Nephron progenitor cell (in vitro differentiated cells): ENCODE results near the gene PGM5.
"Not testable (repeated sequence)": the region's sequence is repeated elsewhere in the genome, so short reads cannot be mapped to it uniquely, and the experiment has no call there.

Experiments used
- DNase-seq: peaks from one replicate; pipeline ENCODE4 v3.0.0; 2021
- H3K27ac Mint-ChIP-seq: 2 replicates; pipeline ENCODE4 v1.8.0; 2021; ENCODE audit warnings: mild to moderate bottlenecking, moderate library complexity, mixed read lengths
- H3K27me3 Mint-ChIP-seq: 2 replicates; pipeline ENCODE4 v1.8.0; 2021; ENCODE audit warnings: mild to moderate bottlenecking, low read depth, mixed read lengths; ENCODE audit not compliant: poor library complexity
- H3K36me3 Mint-ChIP-seq: 2 replicates; pipeline ENCODE4 v1.8.0; 2021; ENCODE audit warnings: low read depth, mixed read lengths
- H3K4me1 Mint-ChIP-seq: 2 replicates; pipeline ENCODE4 v1.8.0; 2021; ENCODE audit warnings: mixed read lengths
- H3K4me3 Mint-ChIP-seq: 2 replicates; pipeline ENCODE4 v1.8.0; 2021; ENCODE audit warnings: mild to moderate bottlenecking, moderate library complexity, mixed read lengths
- H3K9me3 Mint-ChIP-seq: 2 replicates; pipeline ENCODE4 v1.8.0; 2021; ENCODE audit warnings: mild to moderate bottlenecking, moderate library complexity, mixed read lengths
- CTCF ChIP-seq: fragments of 200-600 bp; sonication (generic); IDR thresholded peaks from 2 replicates; pipeline ENCODE4 v1.5.0; 2021; ENCODE audit warnings: antibody characterized with exemption

The PGM5 gene

GRCh38 chr9:68397095-68397423 is 40.6 kb downstream of the PGM5 start:
- not testable (repeated sequence) for H3K36me3 Mint-ChIP-seq, H3K4me1 Mint-ChIP-seq, H3K4me3 Mint-ChIP-seq, H3K9me3 Mint-ChIP-seq, H3K27ac Mint-ChIP-seq, DNase-seq
- peaks cover 10% of the 10 kb centered on the region for H3K27me3 Mint-ChIP-seq

- peaks cover 10% of the 10 kb centered on the region for H3K27me3 Mint-ChIP-seq
- not testable (repeated sequence) for DNase-seq, H3K4me3 Mint-ChIP-seq, H3K4me1 Mint-ChIP-seq, H3K9me3 Mint-ChIP-seq, H3K27ac Mint-ChIP-seq, H3K36me3 Mint-ChIP-seq
Measured at GRCh38 chr9:68397796-68398195, 41.4 kb downstream of the PGM5 start.

- H3K27me3 Mint-ChIP-seq, result peaks cover 10% of the 10 kb centered on the region
- H3K4me1 Mint-ChIP-seq, H3K9me3 Mint-ChIP-seq, DNase-seq, H3K36me3 Mint-ChIP-seq, H3K4me3 Mint-ChIP-seq, H3K27ac Mint-ChIP-seq: not testable (repeated sequence)
Measured at GRCh38 chr9:68398324-68398723, 41.9 kb downstream of the PGM5 start.

- H3K9me3 Mint-ChIP-seq, H3K36me3 Mint-ChIP-seq, H3K27me3 Mint-ChIP-seq, H3K4me3 Mint-ChIP-seq, H3K27ac Mint-ChIP-seq, H3K4me1 Mint-ChIP-seq, DNase-seq: not testable (repeated sequence)
Measured at GRCh38 chr9:68404421-68405185, 48.2 kb downstream of the PGM5 start.

- H3K36me3 Mint-ChIP-seq, H3K27me3 Mint-ChIP-seq, H3K9me3 Mint-ChIP-seq, H3K4me3 Mint-ChIP-seq, DNase-seq, H3K27ac Mint-ChIP-seq: not testable (repeated sequence)
- H3K4me1 Mint-ChIP-seq, result peaks cover 12% of the 10 kb centered on the region
Measured at GRCh38 chr9:68411865-68412264, 55.5 kb downstream of the PGM5 start.

GRCh38 chr9:68412754-68413153 is 56.3 kb downstream of the PGM5 start:
- not testable (repeated sequence) for H3K4me3 Mint-ChIP-seq, DNase-seq, H3K9me3 Mint-ChIP-seq, H3K36me3 Mint-ChIP-seq, H3K27ac Mint-ChIP-seq, H3K27me3 Mint-ChIP-seq
- H3K4me1 Mint-ChIP-seq, result peaks cover 19% of the 10 kb centered on the region

GRCh38 chr9:68415065-68415464 is 58.7 kb downstream of the PGM5 start:
- peaks cover 40% of the 10 kb centered on the region for H3K4me1 Mint-ChIP-seq
- H3K4me3 Mint-ChIP-seq, H3K36me3 Mint-ChIP-seq, H3K27ac Mint-ChIP-seq, DNase-seq, H3K27me3 Mint-ChIP-seq, H3K9me3 Mint-ChIP-seq: not testable (repeated sequence)

GRCh38 chr9:68416936-68417564 is 60.6 kb downstream of the PGM5 start:
- Mint-ChIP-seq H3K4me1 (peaks cover 45% of the 10 kb centered on the region), H3K27me3 (peaks cover 3% of the 10 kb centered on the region), H3K27ac (no peak overlapping the region), H3K36me3 (no peaks in the 10 kb centered on the region), H3K9me3 (no peaks in the 10 kb centered on the region), H3K4me3 (no peak overlapping the region)
- no peak for TF ChIP-seq CTCF
- no peak for DNase-seq

- Mint-ChIP-seq H3K27ac (no peak overlapping the region), H3K36me3 (no peaks in the 10 kb centered on the region)
- no peak for DNase-seq
Measured at GRCh38 chr9:68417762-68418161, 61.4 kb downstream of the PGM5 start.

More at GRCh38 chr9:68417762-68418161, 61.4 kb downstream of the PGM5 start:
- Mint-ChIP-seq H3K4me1 (peaks cover 45% of the 10 kb centered on the region), H3K9me3 (peaks cover 2% of the 10 kb centered on the region), H3K4me3 (no peak overlapping the region), H3K27me3 (peaks cover 3% of the 10 kb centered on the region)
- no peak for TF ChIP-seq CTCF
